K562 (cell line): ENCODE measurements around the gene FUNDC2. TPM values are rescaled to one million over a fixed set of nuclear protein-coding genes. Genes with fewer than 3 reads are reported as not detected.

Source experiments
- ATAC-seq: fragments of 200-7000 bp; cut with Tn5 transposase; 3 replicates; pipeline ENCODE4 v1.9.1; 2020; ENCODE audit warnings: moderate library complexity
- BruUV-seq: library from RNA; stranded (reverse); fragments of 400-500 nt; replicated peaks from 2 replicates; lab custom pipeline; 2021; lab: Mats Ljungman, UMichigan
- CTCF ChIA-PET: fragments of 300-600 bp; formaldehyde crosslinking; extraction: SDS; loops from one replicate; lab custom pipeline; 2021; ENCODE audit warnings: low intra/inter-chr PET ratio; lab: Yijun Ruan, JAX
- POLR2A ChIA-PET: fragments of 300-600, 350-650 bp; sonication (Branson Sonifier 250); formaldehyde crosslinking; extraction: SDS; loops from one replicate; lab custom pipeline; 2021; ENCODE audit warnings: antibody characterized with exemption, inconsistent platforms; lab: Yijun Ruan, JAX
- DNase-seq, 4 experiments: peaks; one replicate each; pipeline versions ENCODE4 v3.0.0 to v3.0.0-alpha.2; 2011 to 2018; ENCODE audit warnings: low spot score in 3 of 4, mixed read lengths in 3 of 4; ENCODE audit errors: extremely low read depth in 1 of 4
- FAIRE-seq: peaks from 2 replicates; lab custom pipeline; 2011; peaks lifted over from hg19 to GRCh38; lab: Jason Lieb, UNC
- H2AFZ ChIP-seq: 2 replicates; pipeline ENCODE4 v1.6.0; 2011; ENCODE audit warnings: low read depth, low read length, control low read depth, inconsistent platforms
- H3K27ac ChIP-seq: fragments of 200-600 bp; 3 replicates; pipeline ENCODE4 v1.8.0; 2011; ENCODE audit warnings: low read depth, mild to moderate bottlenecking, control low read depth, inconsistent platforms, low read length, moderate library complexity, mixed read lengths; ENCODE audit errors: extremely low read depth
- H3K27me3 ChIP-seq, 2 experiments: fragments of 300-600 bp in 1 of 2; 2 replicates in 1 of 2; 3 replicates in 1 of 2; pipeline versions ENCODE4 v1.6.0 to v1.8.0; 2011; ENCODE audit warnings: inconsistent platforms in 2 of 2, low read length in 2 of 2, mild to moderate bottlenecking in 1 of 2, mixed read lengths in 1 of 2, moderate library complexity in 1 of 2; ENCODE audit not compliant: control insufficient read depth in 2 of 2, insufficient read depth in 2 of 2
- H3K36me3 ChIP-seq: fragments of 300-600 bp; 3 replicates; pipeline ENCODE4 v1.8.0; 2011; ENCODE audit warnings: mild to moderate bottlenecking, low read length, inconsistent platforms; ENCODE audit not compliant: control insufficient read depth, insufficient read depth
- H3K4me1 ChIP-seq, 2 experiments: fragments of 200-600 bp in 1 of 2; replicated peaks in 1 of 2; 2 replicates in 1 of 2; 3 replicates in 1 of 2; pipeline versions ENCODE4 v1.5.1 to v1.8.0; 2011; ENCODE audit warnings: inconsistent platforms in 2 of 2, low read length in 2 of 2, mild to moderate bottlenecking in 1 of 2, mixed read lengths in 1 of 2, moderate library complexity in 1 of 2; ENCODE audit not compliant: control insufficient read depth in 2 of 2, insufficient read depth in 2 of 2
- H3K4me2 ChIP-seq: 2 replicates; pipeline ENCODE4 v1.6.1; 2011; ENCODE audit warnings: low read length, control low read depth, inconsistent platforms, mixed read lengths; ENCODE audit not compliant: insufficient read depth
- H3K4me3 ChIP-seq: fragments of 200-600 bp; sonication (generic), shearing (Covaris generic); 2 replicates; pipeline ENCODE4 v1.5.1; 2016; ENCODE audit warnings: control low read depth, inconsistent platforms
- H3K79me2 ChIP-seq: fragments of 200-600 bp; 3 replicates; pipeline ENCODE4 v1.8.0; 2011; ENCODE audit warnings: low read length, inconsistent platforms; ENCODE audit not compliant: control insufficient read depth, insufficient read depth
- H3K9ac ChIP-seq, 2 experiments: 2 replicates each; pipeline versions ENCODE4 v1.6.0 to v1.6.1; 2011; ENCODE audit warnings: low read depth in 2 of 2, low read length in 2 of 2, control low read depth in 1 of 2, inconsistent platforms in 1 of 2, mild to moderate bottlenecking in 1 of 2, mixed read lengths in 1 of 2; ENCODE audit not compliant: insufficient read depth in 1 of 2
- H3K9me1 ChIP-seq: one replicate; pipeline ENCODE4 v1.6.0; 2011; ENCODE audit warnings: inconsistent platforms, mild to moderate bottlenecking, low read length, moderate library complexity; ENCODE audit not compliant: control insufficient read depth, insufficient read depth
- H3K9me3 ChIP-seq: replicated peaks from 2 replicates; pipeline ENCODE4 v1.5.1; 2011; ENCODE audit warnings: low read depth, low read length, inconsistent platforms; ENCODE audit not compliant: control insufficient read depth, insufficient read depth
- H4K20me1 ChIP-seq: replicated peaks from 2 replicates; pipeline ENCODE4 v1.6.1; 2011; ENCODE audit warnings: low read length, inconsistent platforms, mixed read lengths; ENCODE audit not compliant: control insufficient read depth, insufficient read depth
- CHCHD3 ChIP-seq: fragments of 250-450 bp; sonication (Bioruptor Pico); IDR thresholded peaks from 2 replicates; pipeline ENCODE4 v2.1.2; 2022; ENCODE audit warnings: mild to moderate bottlenecking
- NR3C1 ChIP-seq: sonication (generic); formaldehyde crosslinking; IDR thresholded peaks from 2 replicates; pipeline ENCODE4 v1.8.1; 2022; ENCODE audit warnings: missing genetic modification reagents
- TARDBP ChIP-seq: fragments of 450-650 bp; IDR thresholded peaks from 2 replicates; pipeline ENCODE4 v1.6.1; 2016
- ZNF644 ChIP-seq: fragments of 200-800 bp; sonication (Bioruptor generic); IDR thresholded peaks from 2 replicates; pipeline ENCODE4 v1.6.1; 2016; ENCODE audit warnings: low read depth, missing genetic modification characterization, missing compliant biosample characterization
- WGBS: fragments of 100-300 bp; shearing (Covaris generic); methylation state at CpG from one replicate; pipeline ENCODE4 v1.1.6; 2016; ENCODE audit warnings: low coverage, mixed read lengths; ENCODE audit not compliant: insufficient coverage; ENCODE audit errors: missing lambda C conversion rate; 5-methylcytosine and 5-hydroxymethylcytosine counted together
- in situ Hi-C: fragments of 300-500 bp; cut with MboI; formaldehyde crosslinking; loops from 4 replicates; pipeline ENCODE4 v1.15.0; 2018; ENCODE audit warnings: inconsistent platforms, mixed read lengths
- intact Hi-C: fragments of 100-400 bp; cut with micrococcal nuclease; formaldehyde crosslinking; loops from 2 replicates; pipeline ENCODE4 v1.14.2; 2022
- polyA plus RNA-seq, 8 experiments: library from polyadenylated mRNA; depleted of rRNA in 4 of 8; stranded (reverse) in 5 of 8; unstranded in 3 of 8; fragments of >200 nt; fragmentation: Nextera tagmentation in 2 of 8; fragmentation: Illumina TruSeq in 1 of 8; extraction: Ambion mirVana in 2 of 8; extraction: Trizol in 1 of 8; gene quantifications; 2 replicates each; pipeline versions ENCODE4 v1.2.1 to v1.2.3, GENCODE V29; 2011 to 2014; ENCODE audit warnings: inconsistent platforms in 1 of 8, missing spikeins in 1 of 8
- total RNA-seq, 7 experiments: library from RNA; depleted of rRNA in 6 of 7; stranded (reverse); fragments of >200 nt in 6 of 7; fragmentation: Illumina TruSeq in 2 of 7; extraction: Trizol in 2 of 7; gene quantifications; 2 replicates each; pipeline versions ENCODE4 v1.2.1 to v1.2.3, GENCODE V29; 2011 to 2021; ENCODE audit warnings: low replicate concordance in 1 of 7
- TF ChIP-seq, protein P1 (sequence below), 2 experiments: fragments of 450-650 bp; formaldehyde crosslinking in 1 of 2; IDR thresholded peaks; 2 replicates each; pipeline versions ENCODE4 v1.4.0 to v1.6.1; 2014 to 2020; ENCODE audit warnings: mild to moderate bottlenecking in 2 of 2, borderline replicate concordance in 1 of 2, low read depth in 1 of 2
- TF ChIP-seq, protein P2 (sequence below): sonication (generic); formaldehyde crosslinking; IDR thresholded peaks from 2 replicates; pipeline ENCODE4 v1.8.0; 2022; ENCODE audit warnings: missing genetic modification reagents, mild to moderate bottlenecking, moderate library complexity, borderline replicate concordance
- TF ChIP-seq, protein P3 (sequence below): fragments of 450-650 bp; formaldehyde crosslinking; IDR thresholded peaks from 2 replicates; pipeline ENCODE4 v1.4.0; 2020; ENCODE audit warnings: mild to moderate bottlenecking, mixed read lengths
- TF ChIP-seq, protein P4 (sequence below): fragments of 250-450 bp; sonication (Bioruptor Pico); IDR thresholded peaks from 2 replicates; pipeline ENCODE4 v1.4.0; 2020; ENCODE audit warnings: mild to moderate bottlenecking
- TF ChIP-seq, protein P5 (sequence below): sonication (generic); formaldehyde crosslinking; IDR thresholded peaks from 2 replicates; pipeline ENCODE4 v1.5.0; 2020; ENCODE audit warnings: missing genetic modification reagents

The FUNDC2 gene
- total and polyA plus RNA-seq, 9 of the 15 experiments (the other 6 are each of a cell fraction or from before 2014, with no cell fraction given): 50.6 to 235 (median 123) TPM

DNA sequence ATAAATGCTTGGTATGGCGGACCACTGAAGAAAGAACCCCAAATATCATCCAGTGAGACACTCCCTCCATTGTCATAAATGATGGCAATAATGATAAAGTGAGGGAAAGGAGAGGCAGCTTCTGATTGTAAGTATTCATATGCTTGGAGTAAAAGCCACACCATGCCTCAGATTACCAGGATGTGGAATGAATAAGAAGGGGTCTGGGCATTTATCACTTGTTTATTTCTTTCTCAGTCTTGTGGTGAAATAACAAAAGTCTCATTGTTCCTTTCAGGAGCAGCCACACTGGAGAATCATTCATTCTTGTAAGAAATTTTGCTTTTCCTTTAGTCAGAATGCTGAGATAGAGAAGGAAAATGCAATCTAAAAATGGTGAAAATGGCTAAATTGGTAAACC, 25.8 kb upstream of the FUNDC2 start:
- Histone ChIP-seq H3K27ac (no peak overlapping the region), H3K36me3 (no peaks in the 10 kb centered on the region), H3K4me1 (peaks cover 7 to 33% of the 10 kb centered on the region in 2 experiments; a peak in 4 of 5 replicates), H3K9me1 (no peaks in the 10 kb centered on the region), H3K9ac (no peak overlapping the region), H3K79me2 (no peaks in the 10 kb centered on the region), H4K20me1 (no peaks in the 10 kb centered on the region), H3K4me3 (no peak overlapping the region), H3K27me3 (no peaks in the 10 kb centered on the region), H3K4me2 (no peak overlapping the region), H2AFZ (no peak overlapping the region), H3K9me3 (no peaks in the 10 kb centered on the region)
- 75% methylated on average over 1 of the region's 1 CpG for WGBS
- BruUV-seq: no TSS peak
- DNase-seq: no peak
- no peak for FAIRE-seq
- in situ Hi-C loops: no loop called here
- ChIA-PET POLR2A (no interaction called here), CTCF (no interaction called here)
- intact Hi-C loops: no loop called here
- ATAC-seq: no peak
- TF ChIP-seq ZNF644 (no peak), NR3C1 (no peak), TARDBP (no peak), CHCHD3 (CRISPR knock-in tag) (no peak)
- TF ChIP-seq, protein P1, sequence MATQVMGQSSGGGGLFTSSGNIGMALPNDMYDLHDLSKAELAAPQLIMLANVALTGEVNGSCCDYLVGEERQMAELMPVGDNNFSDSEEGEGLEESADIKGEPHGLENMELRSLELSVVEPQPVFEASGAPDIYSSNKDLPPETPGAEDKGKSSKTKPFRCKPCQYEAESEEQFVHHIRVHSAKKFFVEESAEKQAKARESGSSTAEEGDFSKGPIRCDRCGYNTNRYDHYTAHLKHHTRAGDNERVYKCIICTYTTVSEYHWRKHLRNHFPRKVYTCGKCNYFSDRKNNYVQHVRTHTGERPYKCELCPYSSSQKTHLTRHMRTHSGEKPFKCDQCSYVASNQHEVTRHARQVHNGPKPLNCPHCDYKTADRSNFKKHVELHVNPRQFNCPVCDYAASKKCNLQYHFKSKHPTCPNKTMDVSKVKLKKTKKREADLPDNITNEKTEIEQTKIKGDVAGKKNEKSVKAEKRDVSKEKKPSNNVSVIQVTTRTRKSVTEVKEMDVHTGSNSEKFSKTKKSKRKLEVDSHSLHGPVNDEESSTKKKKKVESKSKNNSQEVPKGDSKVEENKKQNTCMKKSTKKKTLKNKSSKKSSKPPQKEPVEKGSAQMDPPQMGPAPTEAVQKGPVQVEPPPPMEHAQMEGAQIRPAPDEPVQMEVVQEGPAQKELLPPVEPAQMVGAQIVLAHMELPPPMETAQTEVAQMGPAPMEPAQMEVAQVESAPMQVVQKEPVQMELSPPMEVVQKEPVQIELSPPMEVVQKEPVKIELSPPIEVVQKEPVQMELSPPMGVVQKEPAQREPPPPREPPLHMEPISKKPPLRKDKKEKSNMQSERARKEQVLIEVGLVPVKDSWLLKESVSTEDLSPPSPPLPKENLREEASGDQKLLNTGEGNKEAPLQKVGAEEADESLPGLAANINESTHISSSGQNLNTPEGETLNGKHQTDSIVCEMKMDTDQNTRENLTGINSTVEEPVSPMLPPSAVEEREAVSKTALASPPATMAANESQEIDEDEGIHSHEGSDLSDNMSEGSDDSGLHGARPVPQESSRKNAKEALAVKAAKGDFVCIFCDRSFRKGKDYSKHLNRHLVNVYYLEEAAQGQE (IDR thresholded peaks at IDR 0.05; ENCODE audit: borderline replicate concordance): no peak
- TF ChIP-seq, protein P1 (CRISPR knock-in tag; IDR thresholded peaks at IDR 0.05; ENCODE audit: low read depth): no peak
- TF ChIP-seq, protein P2, sequence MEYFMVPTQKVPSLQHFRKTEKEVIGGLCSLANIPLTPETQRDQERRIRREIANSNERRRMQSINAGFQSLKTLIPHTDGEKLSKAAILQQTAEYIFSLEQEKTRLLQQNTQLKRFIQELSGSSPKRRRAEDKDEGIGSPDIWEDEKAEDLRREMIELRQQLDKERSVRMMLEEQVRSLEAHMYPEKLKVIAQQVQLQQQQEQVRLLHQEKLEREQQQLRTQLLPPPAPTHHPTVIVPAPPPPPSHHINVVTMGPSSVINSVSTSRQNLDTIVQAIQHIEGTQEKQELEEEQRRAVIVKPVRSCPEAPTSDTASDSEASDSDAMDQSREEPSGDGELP (CRISPR knock-in tag): no peak
- TF ChIP-seq, protein P3, sequence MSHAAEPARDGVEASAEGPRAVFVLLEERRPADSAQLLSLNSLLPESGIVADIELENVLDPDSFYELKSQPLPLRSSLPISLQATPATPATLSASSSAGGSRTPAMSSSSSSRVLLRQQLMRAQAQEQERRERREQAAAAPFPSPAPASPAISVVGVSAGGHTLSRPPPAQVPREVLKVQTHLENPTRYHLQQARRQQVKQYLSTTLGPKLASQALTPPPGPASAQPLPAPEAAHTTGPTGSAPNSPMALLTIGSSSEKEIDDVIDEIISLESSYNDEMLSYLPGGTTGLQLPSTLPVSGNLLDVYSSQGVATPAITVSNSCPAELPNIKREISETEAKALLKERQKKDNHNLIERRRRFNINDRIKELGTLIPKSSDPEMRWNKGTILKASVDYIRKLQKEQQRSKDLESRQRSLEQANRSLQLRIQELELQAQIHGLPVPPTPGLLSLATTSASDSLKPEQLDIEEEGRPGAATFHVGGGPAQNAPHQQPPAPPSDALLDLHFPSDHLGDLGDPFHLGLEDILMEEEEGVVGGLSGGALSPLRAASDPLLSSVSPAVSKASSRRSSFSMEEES (CRISPR knock-in tag): no peak
- TF ChIP-seq, protein P4, sequence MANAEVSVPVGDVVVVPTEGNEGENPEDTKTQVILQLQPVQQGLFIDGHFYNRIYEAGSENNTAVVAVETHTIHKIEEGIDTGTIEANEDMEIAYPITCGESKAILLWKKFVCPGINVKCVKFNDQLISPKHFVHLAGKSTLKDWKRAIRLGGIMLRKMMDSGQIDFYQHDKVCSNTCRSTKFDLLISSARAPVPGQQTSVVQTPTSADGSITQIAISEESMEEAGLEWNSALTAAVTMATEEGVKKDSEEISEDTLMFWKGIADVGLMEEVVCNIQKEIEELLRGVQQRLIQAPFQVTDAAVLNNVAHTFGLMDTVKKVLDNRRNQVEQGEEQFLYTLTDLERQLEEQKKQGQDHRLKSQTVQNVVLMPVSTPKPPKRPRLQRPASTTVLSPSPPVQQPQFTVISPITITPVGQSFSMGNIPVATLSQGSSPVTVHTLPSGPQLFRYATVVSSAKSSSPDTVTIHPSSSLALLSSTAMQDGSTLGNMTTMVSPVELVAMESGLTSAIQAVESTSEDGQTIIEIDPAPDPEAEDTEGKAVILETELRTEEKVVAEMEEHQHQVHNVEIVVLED (CRISPR knock-in tag): no peak
- TF ChIP-seq, protein P5, sequence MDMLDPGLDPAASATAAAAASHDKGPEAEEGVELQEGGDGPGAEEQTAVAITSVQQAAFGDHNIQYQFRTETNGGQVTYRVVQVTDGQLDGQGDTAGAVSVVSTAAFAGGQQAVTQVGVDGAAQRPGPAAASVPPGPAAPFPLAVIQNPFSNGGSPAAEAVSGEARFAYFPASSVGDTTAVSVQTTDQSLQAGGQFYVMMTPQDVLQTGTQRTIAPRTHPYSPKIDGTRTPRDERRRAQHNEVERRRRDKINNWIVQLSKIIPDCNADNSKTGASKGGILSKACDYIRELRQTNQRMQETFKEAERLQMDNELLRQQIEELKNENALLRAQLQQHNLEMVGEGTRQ (CRISPR knock-in tag): no peak
